ENCODE measurements around the gene E2F1.

Gene E2F1

DNA sequence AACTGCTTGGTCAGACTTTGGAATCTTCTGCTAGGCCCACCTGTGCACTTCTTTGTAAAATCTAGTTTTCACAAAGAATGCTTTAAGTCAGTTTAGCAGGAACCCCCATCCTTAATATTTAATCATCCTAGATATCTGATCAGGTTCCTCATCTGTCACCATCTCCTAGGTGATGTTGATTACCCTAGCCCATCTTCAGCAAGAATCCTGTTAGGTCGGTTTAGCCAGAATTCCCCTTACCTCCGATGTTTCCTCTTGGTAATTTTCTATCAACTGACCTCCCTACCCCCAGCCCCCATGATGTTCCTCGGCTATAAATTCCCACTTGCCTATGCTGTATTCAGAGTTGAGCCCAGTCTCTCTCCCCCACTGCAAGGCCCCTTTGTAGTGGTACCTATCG lies 42.9 kb upstream of the E2F1 start:
- no peak for TF ChIP-seq CTCF (IDR thresholded peaks at IDR 0.05; ENCODE audit: control insufficient read depth, insufficient read depth, low read depth, low read length, missing control alignments)
- DNase-seq (ENCODE audit: low read depth) = no peak
- no peak overlapping the region for H3K4me3 ChIP-seq (ENCODE audit: control insufficient read depth, low read depth, low read length)

- no peak overlapping the region for H3K4me3 ChIP-seq (ENCODE audit: control insufficient read depth, low read depth, low read length)
- TF ChIP-seq CTCF (IDR thresholded peaks at IDR 0.05; ENCODE audit: control insufficient read depth, insufficient read depth, low read depth, low read length, missing control alignments) = no peak
- DNase-seq (ENCODE audit: low read depth) = no peak
Observed at GRCh38 chr20:33728463-33728862, 42.3 kb upstream of the E2F1 start.

DNA sequence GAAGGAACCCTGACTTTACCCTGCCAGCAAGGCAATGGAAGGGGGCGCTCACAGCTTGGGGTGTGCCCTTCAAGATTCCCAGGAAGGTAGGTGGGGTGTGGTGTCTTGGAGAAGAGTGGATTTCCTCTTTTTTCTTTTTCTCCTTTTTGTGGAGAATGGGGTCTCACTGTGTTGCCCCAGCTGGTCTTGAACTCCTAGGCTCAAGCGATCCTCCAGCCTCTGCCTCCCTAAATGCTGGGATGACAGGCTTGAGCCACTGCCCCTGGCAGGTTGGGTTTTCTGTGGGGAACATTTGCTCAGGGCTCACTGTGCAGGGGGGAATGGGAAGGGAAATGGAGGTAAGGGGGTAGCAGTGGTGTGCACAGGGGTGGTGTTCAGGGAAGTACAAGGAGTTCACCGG lies 41.6 kb upstream of the E2F1 start:
- no peak overlapping the region for H3K4me3 ChIP-seq (ENCODE audit: control insufficient read depth, low read depth, low read length)
- no peak for TF ChIP-seq CTCF (IDR thresholded peaks at IDR 0.05; ENCODE audit: control insufficient read depth, insufficient read depth, low read depth, low read length, missing control alignments)
- DNase-seq (ENCODE audit: low read depth) = no peak

DNA sequence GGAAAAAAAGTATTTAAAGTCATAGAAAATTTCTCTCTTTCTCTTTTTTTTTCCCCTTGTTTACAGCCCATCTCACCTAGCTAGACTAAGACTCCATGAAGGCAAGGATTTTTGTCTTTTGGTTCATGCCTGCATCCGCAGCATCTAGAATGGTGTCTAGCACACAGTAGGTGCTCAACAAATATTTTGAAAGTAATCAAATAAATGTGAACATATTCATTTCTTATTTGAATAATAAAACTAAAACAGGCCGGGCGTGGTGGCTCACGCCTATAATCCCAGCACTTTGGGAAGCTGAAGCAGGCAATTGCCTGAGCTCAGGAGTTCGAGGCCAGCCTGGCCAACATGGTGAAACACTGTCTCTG lies 40.9 kb upstream of the E2F1 start:
- no peak for TF ChIP-seq CTCF (IDR thresholded peaks at IDR 0.05; ENCODE audit: control insufficient read depth, insufficient read depth, low read depth, low read length, missing control alignments)
- no peak for DNase-seq (ENCODE audit: low read depth)
- no peak overlapping the region for H3K4me3 ChIP-seq (ENCODE audit: control insufficient read depth, low read depth, low read length)

DNA sequence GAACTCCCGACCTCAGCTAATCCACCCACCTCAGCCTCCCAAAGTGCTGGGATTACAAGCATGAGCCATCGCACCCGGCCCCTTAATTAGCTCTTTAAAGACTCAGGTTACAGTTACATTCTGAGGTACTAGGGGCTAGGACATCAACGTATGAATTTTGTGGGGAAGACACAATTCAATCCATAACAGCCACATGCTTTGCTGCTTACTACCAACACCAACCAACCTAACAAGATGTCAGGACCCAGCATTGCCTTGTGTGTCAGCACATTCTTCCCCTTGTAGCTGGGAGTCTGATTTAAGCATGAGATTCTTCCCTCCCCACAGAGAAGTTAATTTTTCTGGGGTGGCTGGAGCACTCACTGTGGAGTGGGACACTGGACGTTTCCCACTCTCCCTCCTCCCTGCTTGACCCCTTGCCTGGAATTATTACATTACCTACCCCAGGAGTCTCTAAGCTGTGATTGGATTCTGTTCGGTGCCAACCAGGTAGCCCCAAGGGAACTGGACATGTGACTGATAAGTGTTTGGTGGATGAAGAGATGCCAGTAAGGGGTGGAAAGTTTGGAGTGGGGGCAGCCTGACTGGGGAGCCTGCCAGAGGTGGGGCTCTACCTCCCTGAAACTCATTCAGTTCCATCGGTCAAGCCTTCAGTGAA lies 39.6 kb upstream of the E2F1 start:
- TF ChIP-seq CTCF (IDR thresholded peaks at IDR 0.05; ENCODE audit: control insufficient read depth, insufficient read depth, low read depth, low read length, missing control alignments) = no peak

DNA sequence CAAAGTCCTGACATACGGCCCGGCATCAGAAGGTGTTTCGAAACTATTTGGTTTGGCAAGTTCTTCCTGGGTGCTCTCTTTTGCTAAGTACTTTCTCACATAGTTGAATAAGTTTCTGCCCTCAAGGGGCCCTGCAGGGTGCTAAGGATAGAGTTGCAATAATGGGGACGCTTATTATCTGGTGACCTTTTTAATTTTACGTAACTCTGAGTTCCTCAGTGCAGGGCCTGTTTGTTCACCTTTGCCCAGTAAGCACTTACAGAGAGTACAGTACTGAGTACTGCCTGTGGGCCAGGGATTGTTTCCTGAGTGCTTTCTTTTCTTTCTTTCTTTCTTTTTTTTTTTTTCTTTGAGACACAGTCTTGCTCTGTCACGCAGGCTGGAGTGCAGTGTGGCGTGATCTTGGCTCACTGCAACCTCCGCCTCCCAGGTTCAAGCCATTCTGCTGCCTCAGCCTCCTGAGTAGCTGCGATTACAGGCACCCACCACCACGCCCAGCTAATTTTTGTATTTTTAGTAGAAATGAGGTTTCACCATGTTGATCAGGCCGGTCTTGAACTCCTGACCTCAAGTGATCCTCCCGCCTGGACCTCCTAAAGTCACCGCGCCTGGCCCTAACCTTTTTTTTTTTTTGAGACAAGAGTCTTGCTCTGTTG lies 38.4 kb upstream of the E2F1 start:
- DNase-seq (ENCODE audit: low read depth) = no peak
- no peak overlapping the region for H3K4me3 ChIP-seq (ENCODE audit: control insufficient read depth, low read depth, low read length)
- TF ChIP-seq CTCF (IDR thresholded peaks at IDR 0.05; ENCODE audit: control insufficient read depth, insufficient read depth, low read depth, low read length, missing control alignments) = no peak

More for the DNA sequence above, 39.6 kb upstream of the E2F1 start:
- no peak overlapping the region for H3K4me3 ChIP-seq (ENCODE audit: control insufficient read depth, low read depth, low read length)
- DNase-seq (ENCODE audit: low read depth) = no peak
